H1 (cell line): ENCODE data around the gene PGAM2. TPM values are rescaled to one million over a fixed set of nuclear protein-coding genes. Genes with fewer than 3 reads are reported as not detected.

Experiments used
- CTCF ChIA-PET: fragments of 300-600 bp; sonication (Branson Sonifier 250); formaldehyde crosslinking; loops from one replicate; lab custom pipeline; 2021; ENCODE audit not compliant: partially characterized antibody; lab: Charles Lee
- POLR2A ChIA-PET: fragments of 300-600 bp; sonication (Branson Sonifier 250); formaldehyde crosslinking; loops from one replicate; lab custom pipeline; 2021; ENCODE audit warnings: inconsistent platforms; ENCODE audit not compliant: partially characterized antibody; lab: Charles Lee
- DNase-seq, 2 experiments: peaks; one replicate each; pipeline versions ENCODE4 v3.0.0 to v3.0.0-alpha.2; 2010 to 2022; ENCODE audit warnings: low spot score in 2 of 2, low read depth in 1 of 2, mixed read lengths in 1 of 2
- FAIRE-seq: peaks from 2 replicates; lab custom pipeline; 2011; peaks lifted over from hg19 to GRCh38; lab: Jason Lieb, UNC
- H2AFZ ChIP-seq: 2 replicates; pipeline ENCODE4 v1.8.1; 2012; ENCODE audit warnings: low read length, inconsistent platforms
- H2AK5ac ChIP-seq: 2 replicates; pipeline ENCODE4 v1.6.1; 2013; ENCODE audit warnings: low read depth, low read length
- H2BK120ac ChIP-seq: replicated peaks from 2 replicates; pipeline ENCODE3; 2013; ENCODE audit warnings: low read depth, low read length, inconsistent platforms
- H2BK12ac ChIP-seq: 2 replicates; pipeline ENCODE4 v1.6.1; 2013; ENCODE audit warnings: low read depth, low read length
- H2BK15ac ChIP-seq: 2 replicates; pipeline ENCODE4 v1.6.1; 2013; ENCODE audit warnings: low read length
- H2BK20ac ChIP-seq: 2 replicates; pipeline ENCODE4 v1.6.1; 2013; ENCODE audit warnings: low read length
- H2BK5ac ChIP-seq: 2 replicates; pipeline ENCODE4 v1.6.1; 2013; ENCODE audit warnings: low read depth, low read length
- H3K14ac ChIP-seq: 2 replicates; pipeline ENCODE4 v1.6.1; 2013; ENCODE audit warnings: inconsistent platforms; ENCODE audit not compliant: insufficient read length
- H3K18ac ChIP-seq: 2 replicates; pipeline ENCODE4 v1.6.1; 2013; ENCODE audit warnings: low read length; ENCODE audit errors: extremely low read depth
- H3K23ac ChIP-seq: 2 replicates; pipeline ENCODE4 v1.6.1; 2013; ENCODE audit warnings: inconsistent platforms; ENCODE audit not compliant: insufficient read length
- H3K23me2 ChIP-seq: 2 replicates; pipeline ENCODE4 v1.6.1; 2013; ENCODE audit warnings: low read depth, low read length
- H3K27ac ChIP-seq: 2 replicates; pipeline ENCODE4 v1.6.1; 2011; ENCODE audit warnings: low read depth, low read length, inconsistent platforms
- H3K27me3 ChIP-seq, 4 experiments: replicated peaks in 1 of 4; 1 replicate in 1 of 4; 2 replicates in 3 of 4; pipeline versions ENCODE4 v1.6.1 to v1.8.1; 2011 to 2013; ENCODE audit warnings: low read length in 3 of 4, mild to moderate bottlenecking in 3 of 4, inconsistent platforms in 2 of 4, mixed read lengths in 2 of 4, moderate library complexity in 1 of 4; ENCODE audit not compliant: control insufficient read depth in 3 of 4, insufficient read depth in 3 of 4; ENCODE audit errors: extremely low read depth in 1 of 4
- H3K36me3 ChIP-seq, 4 experiments: 2 replicates each; pipeline versions ENCODE4 v1.6.1 to v1.8.1; 2011 to 2013; ENCODE audit warnings: mild to moderate bottlenecking in 4 of 4, low read length in 3 of 4, moderate library complexity in 2 of 4, control low read depth in 1 of 4, inconsistent platforms in 1 of 4; ENCODE audit not compliant: insufficient read depth in 4 of 4, control insufficient read depth in 2 of 4
- H3K4ac ChIP-seq: replicated peaks from 2 replicates; pipeline ENCODE3; 2013; ENCODE audit warnings: low read length, low read depth, mixed read lengths, inconsistent platforms; ENCODE audit not compliant: insufficient read length
- H3K4me1 ChIP-seq, 4 experiments: replicated peaks in 1 of 4; 1 replicate in 1 of 4; 2 replicates in 3 of 4; pipeline versions ENCODE4 v1.6.1 to v1.8.1; 2011 to 2013; ENCODE audit warnings: low read length in 3 of 4, inconsistent platforms in 2 of 4, mixed read lengths in 1 of 4; ENCODE audit not compliant: insufficient read depth in 4 of 4, control insufficient read depth in 3 of 4
- H3K4me2 ChIP-seq, 2 experiments: 2 replicates each; pipeline versions ENCODE4 v1.6.1 to v1.8.1; 2011 to 2013; ENCODE audit warnings: low read depth in 2 of 2, low read length in 2 of 2, control low read depth in 1 of 2, inconsistent platforms in 1 of 2, mild to moderate bottlenecking in 1 of 2; ENCODE audit not compliant: insufficient read depth in 1 of 2
- H3K4me3 ChIP-seq, 4 experiments: fragments of 200-600, 300-600 bp in 1 of 4; sonication (generic), shearing (Covaris generic), sonication (Bioruptor Twin) in 1 of 4; 2 replicates each; pipeline versions ENCODE4 v1.5.1 to v1.8.1; 2011 to 2016; ENCODE audit warnings: low read length in 4 of 4, low read depth in 3 of 4, control low read depth in 2 of 4, inconsistent platforms in 2 of 4, mild to moderate bottlenecking in 2 of 4, mixed read lengths in 1 of 4, moderate library complexity in 1 of 4; ENCODE audit not compliant: insufficient read depth in 2 of 4; ENCODE audit errors: extremely low read depth in 1 of 4
- H3K56ac ChIP-seq: replicated peaks from 2 replicates; pipeline ENCODE3; 2013; ENCODE audit warnings: low read depth, mild to moderate bottlenecking, mixed read lengths, low read length, inconsistent platforms; ENCODE audit not compliant: insufficient read length
- H3K79me1 ChIP-seq: 2 replicates; pipeline ENCODE4 v1.6.1; 2013; ENCODE audit warnings: low read depth, low read length, control low read depth
- H3K79me2 ChIP-seq, 2 experiments: 2 replicates each; pipeline versions ENCODE4 v1.6.1 to v1.8.1; 2012 to 2013; ENCODE audit warnings: low read length in 2 of 2, mild to moderate bottlenecking in 2 of 2, inconsistent platforms in 1 of 2; ENCODE audit not compliant: insufficient read depth in 2 of 2, control insufficient read depth in 1 of 2
- H3K9ac ChIP-seq, 4 experiments: replicated peaks in 1 of 4; 1 replicate in 1 of 4; 2 replicates in 3 of 4; pipeline versions ENCODE4 v1.6.1 to v1.8.1; 2011 to 2013; ENCODE audit warnings: low read depth in 3 of 4, low read length in 3 of 4, control low read depth in 2 of 4, mild to moderate bottlenecking in 2 of 4, moderate library complexity in 2 of 4, inconsistent platforms in 1 of 4; ENCODE audit errors: extremely low read depth in 1 of 4
- H3K9me3 ChIP-seq, 2 experiments: 2 replicates each; pipeline versions ENCODE4 v1.6.1 to v1.8.1; 2012 to 2013; ENCODE audit warnings: mild to moderate bottlenecking in 2 of 2, moderate library complexity in 2 of 2, control low read depth in 1 of 2, inconsistent platforms in 1 of 2, low read depth in 1 of 2, low read length in 1 of 2, mixed read lengths in 1 of 2; ENCODE audit not compliant: insufficient read depth in 2 of 2
- H4K20me1 ChIP-seq, 2 experiments: replicated peaks in 1 of 2; 2 replicates each; pipeline versions ENCODE3 to v1.8.1; 2011 to 2013; ENCODE audit warnings: inconsistent platforms in 2 of 2, low read length in 2 of 2, mild to moderate bottlenecking in 1 of 2; ENCODE audit not compliant: insufficient read depth in 2 of 2, control insufficient read depth in 1 of 2
- H4K5ac ChIP-seq: 2 replicates; pipeline ENCODE4 v1.6.1; 2013; ENCODE audit warnings: low read length, low read depth, mixed read lengths, inconsistent platforms; ENCODE audit not compliant: insufficient read length
- H4K8ac ChIP-seq: 2 replicates; pipeline ENCODE4 v1.8.0; 2013; ENCODE audit warnings: mild to moderate bottlenecking, moderate library complexity, low read length, inconsistent platforms; ENCODE audit not compliant: insufficient read depth; ENCODE audit errors: extremely low read depth
- H4K91ac ChIP-seq: replicated peaks from 2 replicates; pipeline ENCODE3; 2013; ENCODE audit warnings: low read length, mixed read lengths, inconsistent platforms; ENCODE audit not compliant: insufficient read length
- BRCA1 ChIP-seq: IDR thresholded peaks from 2 replicates; pipeline ENCODE4 v1.6.1; 2012; ENCODE audit warnings: low read depth, low read length, improper control_type of control experiment
- CBX5 ChIP-seq: fragments of 300-800, 300-1000 bp; sonication (generic); IDR thresholded peaks from 2 replicates; pipeline ENCODE4 v1.7.1; 2016; ENCODE audit warnings: antibody characterized with exemption, low read length, low read depth
- CEBPB ChIP-seq: IDR thresholded peaks from 2 replicates; pipeline ENCODE4 v1.6.1; 2012; ENCODE audit warnings: low read depth, low read length
- CHD2 ChIP-seq: IDR thresholded peaks from 2 replicates; pipeline ENCODE4 v1.6.1; 2012; ENCODE audit warnings: low read length, improper control_type of control experiment
- EGR1 ChIP-seq: IDR thresholded peaks from 2 replicates; pipeline ENCODE4 v1.6.1; 2011; ENCODE audit warnings: low read depth, low read length, borderline replicate concordance
- HDAC2 ChIP-seq, 2 experiments: fragments of 300-600 bp in 1 of 2; sonication (generic) in 1 of 2; IDR thresholded peaks; 2 replicates each; pipeline ENCODE4 v1.6.1; 2011 to 2012; ENCODE audit warnings: low read depth in 2 of 2, low read length in 2 of 2, mild to moderate bottlenecking in 2 of 2, moderate library complexity in 2 of 2, borderline replicate concordance in 1 of 2, inconsistent platforms in 1 of 2
- KDM4A ChIP-seq: IDR thresholded peaks from one replicate; pipeline ENCODE4 v1.7.1; 2012; ENCODE audit warnings: low read depth, mild to moderate bottlenecking, moderate library complexity, low read length, inconsistent platforms; ENCODE audit not compliant: severe bottlenecking
- KDM5A ChIP-seq: fragments of 200-600 bp; IDR thresholded peaks from 2 replicates; pipeline ENCODE4 v1.7.1; 2012; ENCODE audit warnings: mild to moderate bottlenecking, low read length, inconsistent platforms, mixed read lengths
- NANOG ChIP-seq: IDR thresholded peaks from 2 replicates; pipeline ENCODE4 v1.6.1; 2011; ENCODE audit warnings: low read length, low read depth, mild to moderate bottlenecking, inconsistent platforms; ENCODE audit not compliant: insufficient read depth, poor library complexity, severe bottlenecking
- POLR2A ChIP-seq, 2 experiments: IDR thresholded peaks; 1 replicate in 1 of 2; 2 replicates in 1 of 2; pipeline ENCODE4 v1.6.1; 2011; ENCODE audit warnings: low read depth in 2 of 2, low read length in 2 of 2, mild to moderate bottlenecking in 2 of 2; ENCODE audit errors: control extremely low read depth in 1 of 2
- SP1 ChIP-seq: IDR thresholded peaks from 2 replicates; pipeline ENCODE4 v1.6.1; 2011; ENCODE audit warnings: low read depth, low read length
- YY1 ChIP-seq: IDR thresholded peaks from 2 replicates; pipeline ENCODE4 v1.6.1; 2011; ENCODE audit warnings: low read depth, mild to moderate bottlenecking, low read length
- WGBS, 2 experiments: shearing (Covaris generic) in 1 of 2; methylation state at CpG; one replicate each; pipeline versions ENCODE4 v1.1.6 to v1.1.7; 2013 to 2015; ENCODE audit warnings: low lambda C conversion rate in 2 of 2, mixed read lengths in 2 of 2, inconsistent platforms in 1 of 2, low coverage in 1 of 2, missing lambda C conversion rate in 1 of 2; ENCODE audit not compliant: insufficient replicate concordance in 2 of 2, insufficient coverage in 1 of 2, insufficient read length in 1 of 2; ENCODE audit errors: extremely low coverage in 1 of 2, missing lambda C conversion rate in 1 of 2; 5-methylcytosine and 5-hydroxymethylcytosine counted together
- polyA plus RNA-seq, 7 experiments: library from polyadenylated mRNA; depleted of rRNA in 3 of 7; stranded (reverse) in 5 of 7; unstranded in 2 of 7; fragments of >200 nt in 5 of 7; fragments of 200-250 nt in 2 of 7; gene quantifications; 1 replicate in 5 of 7; 2 replicates in 1 of 7; 4 replicates in 1 of 7; pipeline versions ENCODE4 v1.2.1 to v1.2.3, GENCODE V29; 2011 to 2013; ENCODE audit warnings: missing spikeins in 2 of 7, mixed read lengths in 2 of 7
- total RNA-seq: library from RNA; stranded (reverse); fragmentation: NEBNext Ultra II Directional; extraction: Animal tissue kit (Norgen Biotek cat#: 25700); gene quantifications from 2 replicates; pipeline ENCODE4 v1.2.1, GENCODE V29; 2021
- TF ChIP-seq, protein P1 (sequence below): IDR thresholded peaks from 2 replicates; pipeline ENCODE4 v1.6.1; 2012; ENCODE audit warnings: inconsistent platforms
- TF ChIP-seq, protein P2 (sequence below): IDR thresholded peaks from 2 replicates; pipeline ENCODE4 v1.6.1; 2011; ENCODE audit warnings: low read depth, mild to moderate bottlenecking, low read length; ENCODE audit not compliant: insufficient read depth

Gene PGAM2
- total and polyA plus RNA-seq, 2 of the 8 experiments (the other 6 are each of a cell fraction or from before 2014, with no cell fraction given) = 2.1 to 2.9 TPM

- Histone ChIP-seq H4K5ac (no peak overlapping the region), H2BK20ac (no peak overlapping the region), H2BK15ac (no peak overlapping the region), H4K20me1 (no peaks in the 10 kb centered on the region), H4K91ac (no peak overlapping the region), H3K79me2 (no peaks in the 10 kb centered on the region), H3K27ac (no peak overlapping the region), H3K23ac (no peak overlapping the region), H3K79me1 (no peaks in the 10 kb centered on the region), H3K56ac (no peak overlapping the region), H3K9me3 (no peaks in the 10 kb centered on the region), H3K14ac (no peak overlapping the region), H3K9ac (no peak overlapping the region), H3K27me3 (no peaks in the 10 kb centered on the region), H3K4me3 (no peak overlapping the region), H3K18ac (no peak overlapping the region), H3K36me3 (no peaks in the 10 kb centered on the region), H2BK5ac (no peak overlapping the region), H4K8ac (no peak overlapping the region), H3K4me1 (no peaks in the 10 kb centered on the region; a peak in 1 of 7 replicates), H2AK5ac (no peak overlapping the region), H2BK12ac (no peak overlapping the region), H3K4me2 (no peak overlapping the region), H2AFZ (no peak overlapping the region), H2BK120ac (no peak overlapping the region), H3K4ac (no peak overlapping the region), H3K23me2 (no peaks in the 10 kb centered on the region)
- FAIRE-seq (no peak), DNase-seq (no peak)
- ChIA-PET POLR2A (interaction anchor here (1.4 kb wide), 1 partner anchor 11 kb away, joined by 3 read pairs; no protein-coding TSS in a partner anchor), CTCF (interaction anchor here (0.8 to 3.7 kb wide), 5 partner anchors 8 to 24 kb away, joined by 3 to 17 read pairs (median 3); no protein-coding TSS in a partner anchor)
- 83% methylated on average over 8 of the region's 8 CpGs; no CpG with 5 or more reads in 1 of the 2 experiments for WGBS, 2 experiments
- TF ChIP-seq CEBPB = no peak
- no peak for TF ChIP-seq YY1
- TF ChIP-seq, protein P1, sequence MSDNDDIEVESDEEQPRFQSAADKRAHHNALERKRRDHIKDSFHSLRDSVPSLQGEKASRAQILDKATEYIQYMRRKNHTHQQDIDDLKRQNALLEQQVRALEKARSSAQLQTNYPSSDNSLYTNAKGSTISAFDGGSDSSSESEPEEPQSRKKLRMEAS = no peak
- no peak for TF ChIP-seq KDM4A
- TF ChIP-seq BRCA1 = no peak
- no peak for TF ChIP-seq CBX5
- TF ChIP-seq, protein P2, sequence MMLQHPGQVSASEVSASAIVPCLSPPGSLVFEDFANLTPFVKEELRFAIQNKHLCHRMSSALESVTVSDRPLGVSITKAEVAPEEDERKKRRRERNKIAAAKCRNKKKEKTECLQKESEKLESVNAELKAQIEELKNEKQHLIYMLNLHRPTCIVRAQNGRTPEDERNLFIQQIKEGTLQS = no peak
- TF ChIP-seq POLR2A (IDR thresholded peaks at IDR 0.05; ENCODE audit: control extremely low read depth in 1 of 2, low read depth in 2 of 2, low read length in 2 of 2) = no peak
- TF ChIP-seq HDAC2 (IDR thresholded peaks at IDR 0.05; ENCODE audit: borderline replicate concordance in 1 of 2, low read depth in 2 of 2, low read length in 2 of 2) = no peak
- TF ChIP-seq EGR1 = no peak
- TF ChIP-seq CHD2 = no peak
- no peak for TF ChIP-seq SP1
- TF ChIP-seq KDM5A = no peak
- TF ChIP-seq NANOG = no peak
Measured at GRCh38 chr7:44096326-44096881, 31.0 kb upstream of the PGAM2 start.
